ENCODE results near the gene DRGX. TPM values are rescaled to one million over a fixed set of nuclear protein-coding genes. Genes with fewer than 3 reads are reported as not detected.

DRGX gene
- total and polyA plus RNA-seq, 2 donors (not counting 3 experiments of a cell fraction or from before 2014, with no cell fraction given), result not detected

- DNase-seq (ENCODE audit: low read depth, low spot score), result no peak
- dilution Hi-C loops (cut with MboI; ENCODE audit: extremely low pct_ligation_motif_present, low sequenced_read_pairs) (no loop called here), intact Hi-C loops (cut with micrococcal nuclease) (no loop called here)
- no peaks in the 10 kb centered on the region for H3K4me1 ChIP-seq (ENCODE audit: control insufficient read depth, extremely low read depth, insufficient read depth, low read length)
- no peak overlapping the region for H2AFZ ChIP-seq (ENCODE audit: low read depth, low read length)
- BruUV-seq (replicated peaks), result no TSS peak
- H3K36me3 ChIP-seq (ENCODE audit: control insufficient read depth in 2 of 2, extremely low read depth in 1 of 2, insufficient read depth in 2 of 2, low read length in 2 of 2), result no peaks in the 10 kb centered on the region
- H3K9me1 ChIP-seq (replicated peaks; ENCODE audit: control insufficient read depth, extremely low read depth, insufficient read depth, low read length), result no peaks in the 10 kb centered on the region
- no peak for FAIRE-seq
- no peaks in the 10 kb centered on the region for H3K9me3 ChIP-seq (replicated peaks; ENCODE audit: control insufficient read depth, insufficient read depth, low read length)
- H3K79me2 ChIP-seq (ENCODE audit: control insufficient read depth, insufficient read depth, low read length), result no peaks in the 10 kb centered on the region
- TF ChIP-seq MAX (IDR thresholded peaks at IDR 0.05; ENCODE audit: insufficient read depth, insufficient read length) (no peak), CTCF (IDR thresholded peaks at IDR 0.05; ENCODE audit: extremely low read depth in 1 of 2, insufficient read depth in 1 of 2, low read depth in 1 of 2, low read length in 2 of 2) (no peak), POLR2A (IDR thresholded peaks at IDR 0.05; ENCODE audit: low read depth, low read length) (no peak)
- no peaks in the 10 kb centered on the region for H3K27me3 ChIP-seq (ENCODE audit: control insufficient read depth in 2 of 2, insufficient read depth in 2 of 2, low read length in 2 of 2)
- H3K9ac ChIP-seq (replicated peaks; ENCODE audit: extremely low read depth, insufficient read depth, low read length), result no peak overlapping the region
- H4K20me1 ChIP-seq (replicated peaks; ENCODE audit: control insufficient read depth, extremely low read depth, insufficient read depth, low read length), result no peaks in the 10 kb centered on the region
- CTCF ChIA-PET, result interaction anchor here (2.0 kb wide), 1 partner anchor 22 kb away, joined by 5 read pairs; no protein-coding TSS in a partner anchor
- POLR2A ChIA-PET, result no interaction called here
- H3K4me3 ChIP-seq (replicated peaks in 1 of 3; ENCODE audit: insufficient read depth in 1 of 3, low read depth in 1 of 3, low read length in 3 of 3), result no peak overlapping the region
- no peak overlapping the region for H3K27ac ChIP-seq (ENCODE audit: insufficient read depth, low read depth, low read length)
- H3K4me2 ChIP-seq (ENCODE audit: insufficient read depth, low read length), result no peak overlapping the region
Measured at GRCh38 chr10:49429458-49429857, 33.6 kb upstream of the DRGX start.

- no peak overlapping the region for H3K4me2 ChIP-seq (ENCODE audit: insufficient read depth, low read length)
- CTCF ChIA-PET, result interaction anchor here (1.5 kb wide), 1 partner anchor 15 kb away, joined by 4 read pairs; no protein-coding TSS in a partner anchor
- H3K79me2 ChIP-seq (ENCODE audit: control insufficient read depth, insufficient read depth, low read length), result no peaks in the 10 kb centered on the region
- H3K9ac ChIP-seq (replicated peaks; ENCODE audit: extremely low read depth, insufficient read depth, low read length), result no peak overlapping the region
- BruUV-seq (replicated peaks), result no TSS peak
- no peak overlapping the region for H2AFZ ChIP-seq (ENCODE audit: low read depth, low read length)
- H3K27me3 ChIP-seq (ENCODE audit: control insufficient read depth in 2 of 2, insufficient read depth in 2 of 2, low read length in 2 of 2), result no peaks in the 10 kb centered on the region
- H3K27ac ChIP-seq (ENCODE audit: insufficient read depth, low read depth, low read length), result no peak overlapping the region
- TF ChIP-seq MAX (IDR thresholded peaks at IDR 0.05; ENCODE audit: insufficient read depth, insufficient read length) (no peak), POLR2A (IDR thresholded peaks at IDR 0.05; ENCODE audit: low read depth, low read length) (no peak), GATA2 (IDR thresholded peaks at IDR 0.05; ENCODE audit: insufficient read depth, insufficient read length, low read depth, low read length) (no peak), POLR2AphosphoS5 (IDR thresholded peaks at IDR 0.05; ENCODE audit: insufficient read depth, low read depth, low read length) (no peak), MYC (IDR thresholded peaks at IDR 0.05; ENCODE audit: low read depth, low read length) (no peak), JUN (IDR thresholded peaks at IDR 0.05; ENCODE audit: borderline replicate concordance, insufficient read depth, insufficient read length, low read depth) (no peak), EZH2 (IDR thresholded peaks at IDR 0.05; ENCODE audit: borderline replicate concordance, low read depth, low read length, severe bottlenecking) (no peak), CTCF (IDR thresholded peaks at IDR 0.05; ENCODE audit: extremely low read depth in 1 of 2, insufficient read depth in 1 of 2, low read depth in 1 of 2, low read length in 2 of 2) (no peak), FOS (IDR thresholded peaks at IDR 0.05; ENCODE audit: borderline replicate concordance, insufficient read depth, low read length) (no peak)
- H3K4me1 ChIP-seq (ENCODE audit: control insufficient read depth, extremely low read depth, insufficient read depth, low read length), result no peaks in the 10 kb centered on the region
- no peak overlapping the region for H3K4me3 ChIP-seq (replicated peaks in 1 of 3; ENCODE audit: insufficient read depth in 1 of 3, low read depth in 1 of 3, low read length in 3 of 3)
- H4K20me1 ChIP-seq (replicated peaks; ENCODE audit: control insufficient read depth, extremely low read depth, insufficient read depth, low read length), result no peaks in the 10 kb centered on the region
- no peaks in the 10 kb centered on the region for H3K36me3 ChIP-seq (ENCODE audit: control insufficient read depth in 2 of 2, extremely low read depth in 1 of 2, insufficient read depth in 2 of 2, low read length in 2 of 2)
- DNase-seq (ENCODE audit: low read depth, low spot score) (no peak), FAIRE-seq (no peak)
- dilution Hi-C loops (cut with MboI; ENCODE audit: extremely low pct_ligation_motif_present, low sequenced_read_pairs), result no loop called here
- POLR2A ChIA-PET, result no interaction called here
- no peaks in the 10 kb centered on the region for H3K9me3 ChIP-seq (replicated peaks; ENCODE audit: control insufficient read depth, insufficient read depth, low read length)
- H3K9me1 ChIP-seq (replicated peaks; ENCODE audit: control insufficient read depth, extremely low read depth, insufficient read depth, low read length), result no peaks in the 10 kb centered on the region
- intact Hi-C loops (cut with micrococcal nuclease), result no loop called here
Measured at GRCh38 chr10:49426490-49427360, 30.8 kb upstream of the DRGX start.

All from endothelial cell of umbilical vein (primary cell).